ENCODE data around the gene HDAC9.

The HDAC9 gene

DNA sequence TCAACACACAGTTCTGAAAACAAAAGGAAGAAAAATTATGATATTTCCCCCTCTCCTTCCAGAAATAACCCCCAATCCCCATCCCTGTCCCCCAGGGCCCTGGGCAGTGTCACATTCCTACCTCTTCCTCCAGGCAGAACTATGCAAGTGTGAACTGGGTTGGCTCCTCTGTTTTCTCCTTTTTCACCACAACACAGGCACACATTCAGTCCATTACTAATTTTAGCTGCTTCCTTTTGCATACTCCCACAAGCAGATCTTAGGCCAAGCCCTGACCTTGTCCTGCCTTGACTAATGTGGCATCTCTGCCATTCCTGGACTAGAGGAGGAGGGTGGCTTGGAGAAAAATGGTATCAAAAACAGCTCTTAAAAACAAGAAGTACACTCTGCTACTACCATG, 208.1 kb downstream of the HDAC9 start:
- no peaks in the 10 kb centered on the region for H3K27me3 ChIP-seq (ENCODE audit: control insufficient read depth in 1 of 2, insufficient read depth in 1 of 2, low read length in 2 of 2)
- no peak overlapping the region for H4K91ac ChIP-seq (ENCODE audit: low read length)
- no peak overlapping the region for H3K9ac ChIP-seq (ENCODE audit: low read length)
- no peak for DNase-seq
- H2AFZ ChIP-seq (ENCODE audit: low read depth, low read length), result no peak overlapping the region
- no peak overlapping the region for H2BK5ac ChIP-seq (ENCODE audit: low read depth, low read length, poor library complexity, severe bottlenecking)
- no peaks in the 10 kb centered on the region for H3K36me3 ChIP-seq (ENCODE audit: control insufficient read depth in 1 of 2, insufficient read depth in 2 of 2, low read depth in 1 of 2, low read length in 2 of 2)
- H3K9me3 ChIP-seq (ENCODE audit: control insufficient read depth, low read length), result no peaks in the 10 kb centered on the region
- no peak overlapping the region for H3K23ac ChIP-seq (ENCODE audit: low read length in 2 of 2)
- no peak overlapping the region for H3K14ac ChIP-seq (ENCODE audit: low read length in 2 of 2)
- no peak overlapping the region for H3K4ac ChIP-seq (ENCODE audit: low read depth in 1 of 2, low read length in 2 of 2)
- no peak overlapping the region for H2BK15ac ChIP-seq (ENCODE audit: low read depth, poor library complexity, severe bottlenecking)
- H4K8ac ChIP-seq (ENCODE audit: low read length), result no peak overlapping the region
- no peak overlapping the region for H3K18ac ChIP-seq (ENCODE audit: low read depth in 1 of 2, low read length in 2 of 2)
- H2AK5ac ChIP-seq (ENCODE audit: low read length, severe bottlenecking), result no peak overlapping the region
- H2BK120ac ChIP-seq (ENCODE audit: low read depth, low read length), result no peak overlapping the region
- H3K4me3 ChIP-seq (ENCODE audit: insufficient read depth in 1 of 2, low read depth in 1 of 2, low read length in 2 of 2), result no peak overlapping the region
- H3K4me1 ChIP-seq (ENCODE audit: control insufficient read depth, insufficient read depth, low read depth, low read length), result no peaks in the 10 kb centered on the region
- H3K79me1 ChIP-seq (replicated peaks; ENCODE audit: low read length, poor library complexity, severe bottlenecking), result no peaks in the 10 kb centered on the region
- no peak overlapping the region for H3K27ac ChIP-seq (ENCODE audit: low read length, poor library complexity, severe bottlenecking)
- no peak overlapping the region for H2BK12ac ChIP-seq (ENCODE audit: low read length in 2 of 2)
- H3K4me2 ChIP-seq (ENCODE audit: low read length, poor library complexity, severe bottlenecking), result no peak overlapping the region

DNA sequence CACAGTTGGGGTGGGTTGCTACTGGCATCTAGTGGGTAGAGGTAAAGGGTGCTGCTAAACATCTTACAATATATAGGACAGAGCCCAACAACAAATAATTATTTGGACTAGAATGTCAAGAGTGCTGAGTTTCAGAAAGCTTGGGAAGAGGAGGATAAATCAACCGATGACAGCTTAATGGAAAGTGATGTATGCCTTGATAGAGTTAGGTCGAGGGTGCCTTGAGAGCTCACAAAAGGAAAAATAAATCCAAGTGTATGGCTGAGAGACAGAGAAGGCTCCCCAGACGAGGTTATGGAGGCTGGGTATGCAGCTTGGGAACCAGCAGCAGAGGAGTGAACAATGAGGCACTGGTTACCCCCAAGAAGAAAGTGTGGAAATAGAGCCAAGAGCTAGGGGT, 211.1 kb downstream of the HDAC9 start:
- H3K18ac ChIP-seq (ENCODE audit: low read depth in 1 of 2, low read length in 2 of 2), result no peak overlapping the region
- H3K9me3 ChIP-seq (ENCODE audit: control insufficient read depth, low read length), result no peaks in the 10 kb centered on the region
- no peak overlapping the region for H3K27ac ChIP-seq (ENCODE audit: low read length, poor library complexity, severe bottlenecking)
- H3K36me3 ChIP-seq (ENCODE audit: control insufficient read depth in 1 of 2, insufficient read depth in 2 of 2, low read depth in 1 of 2, low read length in 2 of 2), result no peaks in the 10 kb centered on the region
- no peak overlapping the region for H3K4me3 ChIP-seq (ENCODE audit: insufficient read depth in 1 of 2, low read depth in 1 of 2, low read length in 2 of 2)
- H2AK5ac ChIP-seq (ENCODE audit: low read length, severe bottlenecking), result no peak overlapping the region
- H3K4me2 ChIP-seq (ENCODE audit: low read length, poor library complexity, severe bottlenecking), result no peak overlapping the region
- H3K79me1 ChIP-seq (replicated peaks; ENCODE audit: low read length, poor library complexity, severe bottlenecking), result no peaks in the 10 kb centered on the region
- DNase-seq, result no peak
- no peak overlapping the region for H3K14ac ChIP-seq (ENCODE audit: low read length in 2 of 2)
- whole genome bisulfite sequencing, result 51% methylated on average over 3 of the region's 3 CpGs
- no peak overlapping the region for H4K8ac ChIP-seq (ENCODE audit: low read length)
- no peak overlapping the region for H3K23ac ChIP-seq (ENCODE audit: low read length in 2 of 2)
- no peak overlapping the region for H3K4ac ChIP-seq (ENCODE audit: low read depth in 1 of 2, low read length in 2 of 2)
- H2BK15ac ChIP-seq (ENCODE audit: low read depth, poor library complexity, severe bottlenecking), result no peak overlapping the region
- H4K91ac ChIP-seq (ENCODE audit: low read length), result no peak overlapping the region
- no peak overlapping the region for H3K9ac ChIP-seq (ENCODE audit: low read length)
- no peak overlapping the region for H2BK120ac ChIP-seq (ENCODE audit: low read depth, low read length)
- no peaks in the 10 kb centered on the region for H3K27me3 ChIP-seq (ENCODE audit: control insufficient read depth in 1 of 2, insufficient read depth in 1 of 2, low read length in 2 of 2)
- no peak overlapping the region for H2AFZ ChIP-seq (ENCODE audit: low read depth, low read length)
- H2BK12ac ChIP-seq (ENCODE audit: low read length in 2 of 2), result no peak overlapping the region
- H2BK5ac ChIP-seq (ENCODE audit: low read depth, low read length, poor library complexity, severe bottlenecking), result no peak overlapping the region
- no peaks in the 10 kb centered on the region for H3K4me1 ChIP-seq (ENCODE audit: control insufficient read depth, insufficient read depth, low read depth, low read length)

DNA sequence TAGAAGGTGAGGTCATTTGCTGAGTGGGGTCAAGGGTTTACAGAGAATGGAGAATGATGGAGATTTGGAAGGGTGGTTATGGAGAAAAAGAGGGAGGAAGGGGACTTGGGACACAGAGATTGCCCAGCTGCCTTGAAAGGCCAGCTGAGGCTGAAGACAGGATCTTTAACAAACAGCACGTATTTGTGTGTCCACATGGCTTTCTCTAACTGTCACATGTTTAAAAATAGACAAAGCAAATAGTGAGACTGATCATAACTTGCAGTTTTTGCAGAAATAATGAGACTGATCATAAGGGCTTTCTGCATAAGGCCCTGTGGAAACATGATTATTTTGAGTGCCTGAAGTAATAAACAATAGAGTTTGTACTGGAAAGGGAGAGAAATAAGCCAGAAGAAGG, 212.7 kb downstream of the HDAC9 start:
- no peaks in the 10 kb centered on the region for H3K4me1 ChIP-seq (ENCODE audit: control insufficient read depth, insufficient read depth, low read depth, low read length)
- no peaks in the 10 kb centered on the region for H3K27me3 ChIP-seq (ENCODE audit: control insufficient read depth in 1 of 2, insufficient read depth in 1 of 2, low read length in 2 of 2)
- H2BK15ac ChIP-seq (ENCODE audit: low read depth, poor library complexity, severe bottlenecking), result no peak overlapping the region
- H4K91ac ChIP-seq (ENCODE audit: low read length), result no peak overlapping the region
- 71% methylated on average over 1 of the region's 1 CpG for WGBS
- H4K8ac ChIP-seq (ENCODE audit: low read length), result no peak overlapping the region
- no peak overlapping the region for H3K4me2 ChIP-seq (ENCODE audit: low read length, poor library complexity, severe bottlenecking)
- H3K9ac ChIP-seq (ENCODE audit: low read length), result no peak overlapping the region
- no peak overlapping the region for H3K4ac ChIP-seq (ENCODE audit: low read depth in 1 of 2, low read length in 2 of 2)
- no peak overlapping the region for H3K14ac ChIP-seq (ENCODE audit: low read length in 2 of 2)
- no peaks in the 10 kb centered on the region for H3K9me3 ChIP-seq (ENCODE audit: control insufficient read depth, low read length)
- H3K79me1 ChIP-seq (replicated peaks; ENCODE audit: low read length, poor library complexity, severe bottlenecking), result no peaks in the 10 kb centered on the region
- no peak overlapping the region for H2AK5ac ChIP-seq (ENCODE audit: low read length, severe bottlenecking)
- no peak overlapping the region for H2BK5ac ChIP-seq (ENCODE audit: low read depth, low read length, poor library complexity, severe bottlenecking)
- H3K36me3 ChIP-seq (ENCODE audit: control insufficient read depth in 1 of 2, insufficient read depth in 2 of 2, low read depth in 1 of 2, low read length in 2 of 2), result no peaks in the 10 kb centered on the region
- H3K23ac ChIP-seq (ENCODE audit: low read length in 2 of 2), result no peak overlapping the region
- H2BK120ac ChIP-seq (ENCODE audit: low read depth, low read length), result no peak overlapping the region
- no peak overlapping the region for H3K4me3 ChIP-seq (ENCODE audit: insufficient read depth in 1 of 2, low read depth in 1 of 2, low read length in 2 of 2)
- H2AFZ ChIP-seq (ENCODE audit: low read depth, low read length), result no peak overlapping the region
- no peak for DNase-seq
- no peak overlapping the region for H2BK12ac ChIP-seq (ENCODE audit: low read length in 2 of 2)
- no peak overlapping the region for H3K18ac ChIP-seq (ENCODE audit: low read depth in 1 of 2, low read length in 2 of 2)
- no peak overlapping the region for H3K27ac ChIP-seq (ENCODE audit: low read length, poor library complexity, severe bottlenecking)

DNA sequence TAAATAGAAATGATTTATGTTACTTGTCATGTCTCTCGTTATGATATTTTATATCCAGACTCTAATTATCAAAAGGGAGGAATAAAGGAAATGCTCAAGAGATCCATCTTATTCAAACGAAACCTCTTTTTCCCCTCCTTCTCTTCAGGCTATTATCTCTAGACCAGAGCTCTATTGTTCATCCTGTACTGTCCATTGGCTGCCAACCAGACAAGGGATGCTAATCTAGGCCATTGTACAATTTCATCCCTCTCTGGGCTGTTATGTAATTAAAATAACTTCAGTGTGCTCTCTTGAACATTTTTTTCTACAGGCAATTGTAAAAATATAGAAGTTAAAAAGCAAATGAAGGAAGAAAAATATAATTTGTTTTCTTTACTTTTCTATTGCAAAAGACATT, 220.4 kb downstream of the HDAC9 start:
- Histone ChIP-seq H2BK5ac (ENCODE audit: low read depth, low read length, poor library complexity, severe bottlenecking) (no peak overlapping the region), H3K4ac (ENCODE audit: low read depth in 1 of 2, low read length in 2 of 2) (no peak overlapping the region), H3K14ac (ENCODE audit: low read length in 2 of 2) (no peak overlapping the region), H2BK15ac (ENCODE audit: low read depth, poor library complexity, severe bottlenecking) (no peak overlapping the region), H4K91ac (ENCODE audit: low read length) (no peak overlapping the region), H3K4me2 (ENCODE audit: low read length, poor library complexity, severe bottlenecking) (no peak overlapping the region), H2AK5ac (ENCODE audit: low read length, severe bottlenecking) (no peak overlapping the region), H3K36me3 (ENCODE audit: control insufficient read depth in 1 of 2, insufficient read depth in 2 of 2, low read depth in 1 of 2, low read length in 2 of 2) (no peaks in the 10 kb centered on the region), H3K4me1 (ENCODE audit: control insufficient read depth, insufficient read depth, low read depth, low read length) (no peaks in the 10 kb centered on the region), H3K27me3 (ENCODE audit: control insufficient read depth in 1 of 2, insufficient read depth in 1 of 2, low read length in 2 of 2) (no peaks in the 10 kb centered on the region), H3K4me3 (ENCODE audit: insufficient read depth in 1 of 2, low read depth in 1 of 2, low read length in 2 of 2) (no peak overlapping the region), H3K79me1 (replicated peaks; ENCODE audit: low read length, poor library complexity, severe bottlenecking) (no peaks in the 10 kb centered on the region), H3K9ac (ENCODE audit: low read length) (no peak overlapping the region), H3K18ac (ENCODE audit: low read depth in 1 of 2, low read length in 2 of 2) (no peak overlapping the region), H4K8ac (ENCODE audit: low read length) (no peak overlapping the region), H2BK120ac (ENCODE audit: low read depth, low read length) (no peak overlapping the region), H3K23ac (ENCODE audit: low read length in 2 of 2) (no peak overlapping the region), H3K9me3 (ENCODE audit: control insufficient read depth, low read length) (no peaks in the 10 kb centered on the region), H2BK12ac (ENCODE audit: low read length in 2 of 2) (no peak overlapping the region), H2AFZ (ENCODE audit: low read depth, low read length) (no peak overlapping the region), H3K27ac (ENCODE audit: low read length, poor library complexity, severe bottlenecking) (no peak overlapping the region)
- WGBS, result 92% methylated on average over 2 of the region's 2 CpGs
- DNase-seq, result no peak
